ENCODE results near the gene SALL1.

DNA sequence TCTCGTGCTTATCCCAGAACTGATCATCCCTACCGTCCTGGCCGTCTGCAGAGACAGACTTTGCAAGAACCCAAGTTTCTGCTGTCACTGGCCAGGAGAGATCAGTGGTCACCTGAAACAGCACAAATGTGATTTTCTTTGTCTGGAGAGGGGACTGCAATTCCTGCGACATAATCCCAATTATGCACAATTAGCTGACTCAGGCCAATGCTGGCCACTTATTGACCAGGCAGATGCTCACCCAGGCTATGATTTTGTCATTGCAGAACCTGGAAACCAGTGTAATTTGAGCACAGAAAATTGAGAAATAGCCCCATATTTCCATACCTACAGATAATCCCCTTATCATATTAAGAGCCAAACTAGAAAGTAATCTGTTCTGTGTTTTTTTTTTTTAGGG, 34.7 kb downstream of the SALL1 start:
- TF ChIP-seq, protein P1, sequence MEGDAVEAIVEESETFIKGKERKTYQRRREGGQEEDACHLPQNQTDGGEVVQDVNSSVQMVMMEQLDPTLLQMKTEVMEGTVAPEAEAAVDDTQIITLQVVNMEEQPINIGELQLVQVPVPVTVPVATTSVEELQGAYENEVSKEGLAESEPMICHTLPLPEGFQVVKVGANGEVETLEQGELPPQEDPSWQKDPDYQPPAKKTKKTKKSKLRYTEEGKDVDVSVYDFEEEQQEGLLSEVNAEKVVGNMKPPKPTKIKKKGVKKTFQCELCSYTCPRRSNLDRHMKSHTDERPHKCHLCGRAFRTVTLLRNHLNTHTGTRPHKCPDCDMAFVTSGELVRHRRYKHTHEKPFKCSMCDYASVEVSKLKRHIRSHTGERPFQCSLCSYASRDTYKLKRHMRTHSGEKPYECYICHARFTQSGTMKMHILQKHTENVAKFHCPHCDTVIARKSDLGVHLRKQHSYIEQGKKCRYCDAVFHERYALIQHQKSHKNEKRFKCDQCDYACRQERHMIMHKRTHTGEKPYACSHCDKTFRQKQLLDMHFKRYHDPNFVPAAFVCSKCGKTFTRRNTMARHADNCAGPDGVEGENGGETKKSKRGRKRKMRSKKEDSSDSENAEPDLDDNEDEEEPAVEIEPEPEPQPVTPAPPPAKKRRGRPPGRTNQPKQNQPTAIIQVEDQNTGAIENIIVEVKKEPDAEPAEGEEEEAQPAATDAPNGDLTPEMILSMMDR (IDR thresholded peaks at IDR 0.05), result no peak
- TF ChIP-seq FOSL2 (IDR thresholded peaks at IDR 0.05; ENCODE audit: borderline replicate concordance, low read depth) (no peak), POLR2AphosphoS5 (IDR thresholded peaks at IDR 0.05; ENCODE audit: low read depth, low read length) (no peak), JUND (IDR thresholded peaks at IDR 0.05) (no peak), RCOR1 (IDR thresholded peaks at IDR 0.05; ENCODE audit: low read length) (no peak), EZH2phosphoT487 (IDR thresholded peaks at IDR 0.05; ENCODE audit: borderline replicate concordance, low read depth) (no peak), EP300 (IDR thresholded peaks at IDR 0.05; ENCODE audit: borderline replicate concordance in 1 of 2, low read depth in 1 of 2, low read length in 1 of 2) (no peak), NFIC (IDR thresholded peaks at IDR 0.05; ENCODE audit: borderline replicate concordance) (no peak), RFX5 (IDR thresholded peaks at IDR 0.05; ENCODE audit: low read length) (no peak), TCF12 (IDR thresholded peaks at IDR 0.05) (no peak), RXRA (IDR thresholded peaks at IDR 0.05; ENCODE audit: borderline replicate concordance, low read depth) (no peak), RAD21 (IDR thresholded peaks at IDR 0.05; ENCODE audit: low read length) (no peak)
- TF ChIP-seq, protein P2, sequence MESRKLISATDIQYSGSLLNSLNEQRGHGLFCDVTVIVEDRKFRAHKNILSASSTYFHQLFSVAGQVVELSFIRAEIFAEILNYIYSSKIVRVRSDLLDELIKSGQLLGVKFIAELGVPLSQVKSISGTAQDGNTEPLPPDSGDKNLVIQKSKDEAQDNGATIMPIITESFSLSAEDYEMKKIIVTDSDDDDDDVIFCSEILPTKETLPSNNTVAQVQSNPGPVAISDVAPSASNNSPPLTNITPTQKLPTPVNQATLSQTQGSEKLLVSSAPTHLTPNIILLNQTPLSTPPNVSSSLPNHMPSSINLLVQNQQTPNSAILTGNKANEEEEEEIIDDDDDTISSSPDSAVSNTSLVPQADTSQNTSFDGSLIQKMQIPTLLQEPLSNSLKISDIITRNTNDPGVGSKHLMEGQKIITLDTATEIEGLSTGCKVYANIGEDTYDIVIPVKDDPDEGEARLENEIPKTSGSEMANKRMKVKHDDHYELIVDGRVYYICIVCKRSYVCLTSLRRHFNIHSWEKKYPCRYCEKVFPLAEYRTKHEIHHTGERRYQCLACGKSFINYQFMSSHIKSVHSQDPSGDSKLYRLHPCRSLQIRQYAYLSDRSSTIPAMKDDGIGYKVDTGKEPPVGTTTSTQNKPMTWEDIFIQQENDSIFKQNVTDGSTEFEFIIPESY (IDR thresholded peaks at IDR 0.05; ENCODE audit: borderline replicate concordance, low read depth), result no peak
- TF ChIP-seq, protein P3, sequence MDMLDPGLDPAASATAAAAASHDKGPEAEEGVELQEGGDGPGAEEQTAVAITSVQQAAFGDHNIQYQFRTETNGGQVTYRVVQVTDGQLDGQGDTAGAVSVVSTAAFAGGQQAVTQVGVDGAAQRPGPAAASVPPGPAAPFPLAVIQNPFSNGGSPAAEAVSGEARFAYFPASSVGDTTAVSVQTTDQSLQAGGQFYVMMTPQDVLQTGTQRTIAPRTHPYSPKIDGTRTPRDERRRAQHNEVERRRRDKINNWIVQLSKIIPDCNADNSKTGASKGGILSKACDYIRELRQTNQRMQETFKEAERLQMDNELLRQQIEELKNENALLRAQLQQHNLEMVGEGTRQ (IDR thresholded peaks at IDR 0.05; ENCODE audit: borderline replicate concordance, low read depth, low read length), result no peak
